ENCODE results near the gene TEF.

DNA sequence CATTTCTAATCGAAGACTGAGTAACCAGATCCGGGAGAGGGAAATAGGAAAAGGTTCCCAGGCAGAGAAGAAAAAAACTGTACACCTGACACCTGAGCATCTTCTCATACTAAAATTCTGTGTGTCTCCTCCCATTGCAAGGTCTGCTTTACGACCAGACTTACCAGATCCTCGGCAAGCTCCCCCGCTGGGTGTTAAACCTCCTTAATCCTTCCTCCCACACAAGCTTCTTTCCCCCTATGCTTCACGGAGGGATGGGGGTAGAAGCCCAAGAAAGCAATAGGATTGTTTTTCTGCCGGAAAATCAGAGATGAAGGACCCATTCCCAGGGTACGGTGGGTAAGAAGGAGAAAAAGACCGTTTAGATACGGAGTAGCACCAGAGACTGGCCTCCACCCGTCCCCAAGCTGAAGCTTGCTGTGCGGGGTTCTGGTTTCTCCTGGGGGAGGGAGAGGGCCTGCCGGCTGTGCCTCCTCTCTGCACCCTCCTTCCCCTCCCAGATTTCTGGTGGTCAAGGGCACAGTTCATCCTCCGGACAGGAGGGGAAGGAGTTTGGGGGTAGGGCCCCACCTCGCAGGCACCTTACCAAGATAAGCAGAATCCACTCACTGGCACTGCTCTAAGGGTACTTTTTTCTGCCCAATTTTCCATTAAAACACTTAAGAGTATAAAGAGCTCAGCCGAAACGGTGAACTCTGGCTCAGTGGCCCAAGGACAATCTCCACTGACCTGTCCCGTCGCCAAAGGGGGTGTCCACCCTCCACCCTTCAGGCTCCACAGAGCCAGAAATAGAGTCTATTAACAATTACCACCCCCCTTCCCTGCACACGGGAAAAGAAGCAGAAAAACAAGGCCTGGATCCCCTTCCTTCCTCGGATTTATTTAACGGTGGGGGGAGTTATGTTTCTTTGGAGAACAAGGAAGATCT is 63.7 kb downstream of the TEF start:
- TF ChIP-seq CTCF (IDR thresholded peaks at IDR 0.05; ENCODE audit: low read depth, low read length, missing input control), result no peak
- TF ChIP-seq, protein P1, sequence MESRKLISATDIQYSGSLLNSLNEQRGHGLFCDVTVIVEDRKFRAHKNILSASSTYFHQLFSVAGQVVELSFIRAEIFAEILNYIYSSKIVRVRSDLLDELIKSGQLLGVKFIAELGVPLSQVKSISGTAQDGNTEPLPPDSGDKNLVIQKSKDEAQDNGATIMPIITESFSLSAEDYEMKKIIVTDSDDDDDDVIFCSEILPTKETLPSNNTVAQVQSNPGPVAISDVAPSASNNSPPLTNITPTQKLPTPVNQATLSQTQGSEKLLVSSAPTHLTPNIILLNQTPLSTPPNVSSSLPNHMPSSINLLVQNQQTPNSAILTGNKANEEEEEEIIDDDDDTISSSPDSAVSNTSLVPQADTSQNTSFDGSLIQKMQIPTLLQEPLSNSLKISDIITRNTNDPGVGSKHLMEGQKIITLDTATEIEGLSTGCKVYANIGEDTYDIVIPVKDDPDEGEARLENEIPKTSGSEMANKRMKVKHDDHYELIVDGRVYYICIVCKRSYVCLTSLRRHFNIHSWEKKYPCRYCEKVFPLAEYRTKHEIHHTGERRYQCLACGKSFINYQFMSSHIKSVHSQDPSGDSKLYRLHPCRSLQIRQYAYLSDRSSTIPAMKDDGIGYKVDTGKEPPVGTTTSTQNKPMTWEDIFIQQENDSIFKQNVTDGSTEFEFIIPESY (IDR thresholded peaks at IDR 0.05), result no peak
- TF ChIP-seq, protein P2, sequence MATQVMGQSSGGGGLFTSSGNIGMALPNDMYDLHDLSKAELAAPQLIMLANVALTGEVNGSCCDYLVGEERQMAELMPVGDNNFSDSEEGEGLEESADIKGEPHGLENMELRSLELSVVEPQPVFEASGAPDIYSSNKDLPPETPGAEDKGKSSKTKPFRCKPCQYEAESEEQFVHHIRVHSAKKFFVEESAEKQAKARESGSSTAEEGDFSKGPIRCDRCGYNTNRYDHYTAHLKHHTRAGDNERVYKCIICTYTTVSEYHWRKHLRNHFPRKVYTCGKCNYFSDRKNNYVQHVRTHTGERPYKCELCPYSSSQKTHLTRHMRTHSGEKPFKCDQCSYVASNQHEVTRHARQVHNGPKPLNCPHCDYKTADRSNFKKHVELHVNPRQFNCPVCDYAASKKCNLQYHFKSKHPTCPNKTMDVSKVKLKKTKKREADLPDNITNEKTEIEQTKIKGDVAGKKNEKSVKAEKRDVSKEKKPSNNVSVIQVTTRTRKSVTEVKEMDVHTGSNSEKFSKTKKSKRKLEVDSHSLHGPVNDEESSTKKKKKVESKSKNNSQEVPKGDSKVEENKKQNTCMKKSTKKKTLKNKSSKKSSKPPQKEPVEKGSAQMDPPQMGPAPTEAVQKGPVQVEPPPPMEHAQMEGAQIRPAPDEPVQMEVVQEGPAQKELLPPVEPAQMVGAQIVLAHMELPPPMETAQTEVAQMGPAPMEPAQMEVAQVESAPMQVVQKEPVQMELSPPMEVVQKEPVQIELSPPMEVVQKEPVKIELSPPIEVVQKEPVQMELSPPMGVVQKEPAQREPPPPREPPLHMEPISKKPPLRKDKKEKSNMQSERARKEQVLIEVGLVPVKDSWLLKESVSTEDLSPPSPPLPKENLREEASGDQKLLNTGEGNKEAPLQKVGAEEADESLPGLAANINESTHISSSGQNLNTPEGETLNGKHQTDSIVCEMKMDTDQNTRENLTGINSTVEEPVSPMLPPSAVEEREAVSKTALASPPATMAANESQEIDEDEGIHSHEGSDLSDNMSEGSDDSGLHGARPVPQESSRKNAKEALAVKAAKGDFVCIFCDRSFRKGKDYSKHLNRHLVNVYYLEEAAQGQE (IDR thresholded peaks at IDR 0.05), result no peak
- TF ChIP-seq TAF1 (conservative IDR thresholded peaks at IDR 0.05), result no peak
- peak in 1 of 2 donors; percentile 28 for TF ChIP-seq RXRA (IDR thresholded peaks at IDR 0.05)
- TF ChIP-seq SP1 (IDR thresholded peaks at IDR 0.05), result no peak
- no peak for TF ChIP-seq HNF4G (IDR thresholded peaks at IDR 0.05)
- TF ChIP-seq, protein P3, sequence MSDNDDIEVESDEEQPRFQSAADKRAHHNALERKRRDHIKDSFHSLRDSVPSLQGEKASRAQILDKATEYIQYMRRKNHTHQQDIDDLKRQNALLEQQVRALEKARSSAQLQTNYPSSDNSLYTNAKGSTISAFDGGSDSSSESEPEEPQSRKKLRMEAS (IDR thresholded peaks at IDR 0.05), result no peak
- peak; percentile 0 for TF ChIP-seq YY1 (IDR thresholded peaks at IDR 0.05)
